T-helper 2 cell treated with Interferon-gamma antibody and Interleukin-4, amounts not matched to agents 5 μg/mL and 100 μg/mL, for 36 hours (primary cell): ENCODE measurements around the gene NCBP3.
"Not testable (repeated sequence)": the region's sequence is repeated elsewhere in the genome, so short reads cannot be mapped to it uniquely, and the experiment has no call there.

Experiments used
- DNase-seq: peaks from one replicate; pipeline ENCODE4 v3.0.0; 2021; ENCODE audit warnings: low spot score
- H3K27ac Mint-ChIP-seq: one replicate; pipeline ENCODE4 v1.8.0; 2021; ENCODE audit warnings: mild to moderate bottlenecking, mixed read lengths
- H3K27me3 Mint-ChIP-seq: one replicate; pipeline ENCODE4 v1.8.0; 2021; ENCODE audit warnings: low read depth, mixed read lengths
- H3K36me3 Mint-ChIP-seq: one replicate; pipeline ENCODE4 v1.8.0; 2021; ENCODE audit warnings: low read depth, mixed read lengths
- H3K4me1 Mint-ChIP-seq: one replicate; pipeline ENCODE4 v1.8.0; 2021; ENCODE audit warnings: low read depth, mixed read lengths
- H3K4me3 Mint-ChIP-seq: one replicate; pipeline ENCODE4 v1.8.0; 2022; ENCODE audit warnings: mild to moderate bottlenecking, moderate library complexity, mixed read lengths
- H3K9me3 Mint-ChIP-seq: one replicate; pipeline ENCODE4 v1.8.0; 2021; ENCODE audit warnings: mixed read lengths

NCBP3 gene

DNA sequence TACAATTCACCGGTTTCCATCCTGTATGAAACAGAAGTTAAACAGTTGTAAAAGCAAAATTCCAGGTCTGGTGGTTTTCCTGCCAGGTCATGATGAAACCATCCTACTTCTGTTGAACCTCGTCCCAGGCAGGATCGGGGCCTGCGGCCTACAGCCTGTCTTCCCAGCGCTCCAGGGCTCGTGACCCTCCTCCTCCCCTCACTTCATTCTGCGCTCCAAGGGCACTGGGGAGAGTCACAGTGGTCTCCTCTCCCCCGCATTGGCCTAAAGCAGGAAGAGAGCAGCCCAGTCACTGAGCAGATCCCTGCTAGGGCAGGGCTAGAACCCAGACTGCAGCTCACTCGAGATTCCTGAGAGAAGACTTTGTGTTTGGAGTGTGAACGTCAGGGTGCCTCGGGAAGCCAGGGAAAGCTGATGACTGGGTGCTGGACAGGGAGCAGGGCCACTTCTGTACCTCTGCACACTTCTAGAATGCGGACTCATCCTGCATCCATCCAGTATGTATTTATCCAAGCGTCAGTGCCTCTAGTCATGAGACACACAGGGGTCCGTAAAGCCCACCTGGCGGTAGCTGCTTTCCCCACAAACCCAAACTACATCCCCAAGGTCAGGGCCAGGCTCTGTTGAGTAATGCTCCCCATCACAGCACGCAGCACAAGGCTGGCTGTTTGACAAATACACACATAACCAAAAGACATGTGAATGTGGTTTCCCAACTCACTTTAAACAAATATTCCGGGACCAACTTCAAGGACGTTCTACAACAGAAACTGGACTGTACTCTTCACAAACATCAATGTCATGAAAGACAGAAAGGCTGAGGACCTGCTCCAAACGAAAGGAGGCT, 43.4 kb downstream of the NCBP3 start:
- no peaks in the 10 kb centered on the region for H3K9me3 Mint-ChIP-seq

DNA sequence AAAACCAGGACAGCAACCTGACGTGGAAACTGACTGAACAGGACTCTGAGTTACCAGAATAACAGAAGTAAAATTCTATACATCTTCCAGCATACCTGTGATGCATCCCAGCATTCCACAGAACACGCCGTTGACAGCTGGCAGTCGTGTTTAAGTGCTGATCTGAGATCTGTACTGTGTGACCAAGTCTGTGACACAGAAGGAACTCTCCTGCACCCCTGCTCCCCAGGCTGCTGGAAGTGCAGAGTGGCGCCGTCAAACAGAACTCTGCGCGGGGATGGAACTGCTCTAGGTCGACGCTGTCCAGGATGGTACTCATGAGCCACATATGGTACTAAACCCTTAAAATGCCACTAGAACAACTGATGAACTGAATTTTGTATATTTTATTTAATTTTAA, 44.3 kb downstream of the NCBP3 start:
- no peak for DNase-seq
- Mint-ChIP-seq H3K9me3 (no peaks in the 10 kb centered on the region), H3K27ac (no peak overlapping the region), H3K36me3 (peaks cover 9% of the 10 kb centered on the region), H3K4me1 (peaks cover 29% of the 10 kb centered on the region), H3K27me3 (no peaks in the 10 kb centered on the region), H3K4me3 (no peak overlapping the region)

More for the DNA sequence above, 43.4 kb downstream of the NCBP3 start:
- Mint-ChIP-seq H3K4me1 (peaks cover 28% of the 10 kb centered on the region), H3K36me3 (peaks cover 16% of the 10 kb centered on the region), H3K27me3 (no peaks in the 10 kb centered on the region), H3K27ac (no peak overlapping the region), H3K4me3 (no peak overlapping the region)
- no peak for DNase-seq

DNA sequence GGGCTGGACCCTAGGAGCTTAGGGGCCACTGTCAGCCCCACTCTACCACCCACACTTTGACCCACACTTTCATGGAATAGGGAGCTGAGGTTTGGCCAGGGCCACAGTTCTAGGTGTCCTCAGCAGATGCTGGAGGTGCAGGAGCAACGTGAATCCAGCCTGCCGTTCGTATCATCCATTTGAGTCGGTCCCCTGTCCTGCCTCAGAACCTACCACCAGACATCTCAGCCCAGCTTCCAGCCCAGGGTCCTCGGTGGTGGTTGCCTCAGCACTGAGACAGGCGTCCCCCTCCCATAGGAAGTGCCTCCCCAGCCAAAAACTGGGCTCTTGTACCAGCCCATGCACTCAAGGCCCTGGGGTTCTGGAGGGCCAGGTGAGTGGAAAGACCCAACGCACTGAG, 44.7 kb downstream of the NCBP3 start:
- Mint-ChIP-seq H3K9me3 (no peaks in the 10 kb centered on the region), H3K27me3 (no peaks in the 10 kb centered on the region), H3K36me3 (peaks cover 7% of the 10 kb centered on the region), H3K27ac (no peak overlapping the region), H3K4me1 (peaks cover 34% of the 10 kb centered on the region), H3K4me3 (no peak overlapping the region)
- no peak for DNase-seq

DNA sequence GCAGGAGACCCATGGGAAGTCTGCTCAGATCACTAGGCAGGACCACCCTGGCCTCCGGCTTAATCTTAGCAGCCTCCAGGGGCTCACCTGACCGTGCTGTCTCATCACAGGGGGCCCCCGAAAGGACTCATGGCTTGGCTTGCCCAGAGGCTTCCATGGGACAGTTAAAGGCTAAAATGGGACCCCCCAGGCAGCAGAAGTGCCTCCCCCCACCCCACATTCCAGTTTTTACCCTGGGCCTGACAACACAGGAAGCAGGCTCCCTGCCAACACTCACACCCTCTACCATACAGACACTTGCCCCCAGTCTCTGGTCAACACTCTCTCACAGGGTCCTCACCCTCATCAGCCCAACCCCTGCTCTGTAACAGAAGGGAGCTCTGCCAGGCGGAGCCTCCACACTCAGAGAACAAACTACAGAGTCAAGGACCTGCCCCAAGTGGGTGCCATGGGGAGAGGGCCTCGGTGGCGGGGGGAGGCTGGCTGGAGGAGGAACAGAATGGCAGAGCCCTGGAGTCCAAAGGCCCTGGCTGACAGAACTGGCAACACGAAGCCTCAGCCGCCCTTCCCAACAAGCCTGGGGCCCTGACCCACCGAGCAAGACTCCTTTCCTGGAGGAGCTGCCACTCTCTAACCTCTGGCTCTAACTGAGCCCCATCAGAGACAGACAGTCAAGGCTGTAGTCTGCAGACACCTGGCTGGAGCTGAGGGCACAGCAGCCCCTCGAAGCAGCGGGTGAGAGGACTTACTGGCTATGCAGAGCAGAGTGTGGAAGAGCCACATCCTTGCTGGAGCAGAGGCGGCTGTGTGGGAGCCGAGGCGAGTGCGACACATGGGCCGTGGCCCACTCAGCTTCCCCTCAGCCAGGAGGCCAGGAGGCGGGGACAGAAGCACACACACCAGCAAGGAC, 45.4 kb downstream of the NCBP3 start, which contains the start of gene ITGAE:
Gene ITGAE, minus strand, starts transcription at position 827 of the 910 bp plus-strand sequence. Its CDS starts 44 bp downstream, at position 783.
- no peak within 1 kb of the TSS for H3K4me3 Mint-ChIP-seq
- peaks cover 41% of the 10 kb centered on the region for H3K4me1 Mint-ChIP-seq
- H3K9me3 Mint-ChIP-seq = no peaks in the 10 kb centered on the region
- H3K27ac Mint-ChIP-seq = peak within 1 kb of the TSS; percentile 8
- no peak for DNase-seq
- peaks cover 6% of the 10 kb centered on the region for H3K36me3 Mint-ChIP-seq
- no peaks in the 10 kb centered on the region for H3K27me3 Mint-ChIP-seq

DNA sequence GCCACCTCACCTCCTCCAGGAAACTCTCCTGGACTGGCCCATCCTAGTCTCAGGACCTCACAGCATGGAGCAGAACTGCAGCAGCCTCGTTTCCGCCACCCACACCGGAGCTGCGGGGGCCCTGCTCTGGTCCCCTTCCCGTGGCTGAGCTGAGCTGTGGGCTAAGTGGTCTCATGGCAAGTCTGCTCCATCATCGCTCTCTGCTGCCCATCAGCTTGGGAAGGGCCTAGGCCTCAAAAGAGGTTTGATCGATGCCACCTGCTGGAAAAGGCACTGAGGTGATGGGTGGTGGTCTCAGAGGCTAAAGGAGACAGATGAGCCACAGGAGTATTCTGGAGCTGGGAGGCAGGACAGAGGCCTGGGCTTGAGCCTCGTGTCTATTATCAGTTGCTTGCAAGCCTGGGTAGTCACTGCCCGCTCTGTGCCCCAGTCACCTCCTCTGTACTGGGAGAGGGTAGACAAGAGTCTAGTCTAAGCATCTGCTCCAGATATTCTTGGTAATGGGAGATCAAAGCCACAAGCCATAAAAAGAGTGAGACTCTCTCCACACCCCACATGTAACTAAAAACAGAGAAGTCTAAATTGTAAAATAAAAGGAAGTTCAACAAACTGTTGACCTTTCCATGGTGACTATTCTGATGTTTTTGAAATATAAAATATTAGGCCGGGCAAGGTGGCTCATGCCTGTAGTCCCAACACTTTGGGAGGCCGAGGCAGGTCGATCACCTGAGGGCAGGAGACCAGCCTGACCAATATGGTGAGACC, 46.7 kb downstream of the NCBP3 start:
- DNase-seq = no peak
- H3K4me3 Mint-ChIP-seq = no peak overlapping the region
- H3K4me1 Mint-ChIP-seq = peaks cover 45% of the 10 kb centered on the region
- H3K27me3 Mint-ChIP-seq = no peaks in the 10 kb centered on the region
- H3K36me3 Mint-ChIP-seq = peaks cover 2% of the 10 kb centered on the region
- H3K27ac Mint-ChIP-seq = no peak overlapping the region
- H3K9me3 Mint-ChIP-seq = no peaks in the 10 kb centered on the region

DNA sequence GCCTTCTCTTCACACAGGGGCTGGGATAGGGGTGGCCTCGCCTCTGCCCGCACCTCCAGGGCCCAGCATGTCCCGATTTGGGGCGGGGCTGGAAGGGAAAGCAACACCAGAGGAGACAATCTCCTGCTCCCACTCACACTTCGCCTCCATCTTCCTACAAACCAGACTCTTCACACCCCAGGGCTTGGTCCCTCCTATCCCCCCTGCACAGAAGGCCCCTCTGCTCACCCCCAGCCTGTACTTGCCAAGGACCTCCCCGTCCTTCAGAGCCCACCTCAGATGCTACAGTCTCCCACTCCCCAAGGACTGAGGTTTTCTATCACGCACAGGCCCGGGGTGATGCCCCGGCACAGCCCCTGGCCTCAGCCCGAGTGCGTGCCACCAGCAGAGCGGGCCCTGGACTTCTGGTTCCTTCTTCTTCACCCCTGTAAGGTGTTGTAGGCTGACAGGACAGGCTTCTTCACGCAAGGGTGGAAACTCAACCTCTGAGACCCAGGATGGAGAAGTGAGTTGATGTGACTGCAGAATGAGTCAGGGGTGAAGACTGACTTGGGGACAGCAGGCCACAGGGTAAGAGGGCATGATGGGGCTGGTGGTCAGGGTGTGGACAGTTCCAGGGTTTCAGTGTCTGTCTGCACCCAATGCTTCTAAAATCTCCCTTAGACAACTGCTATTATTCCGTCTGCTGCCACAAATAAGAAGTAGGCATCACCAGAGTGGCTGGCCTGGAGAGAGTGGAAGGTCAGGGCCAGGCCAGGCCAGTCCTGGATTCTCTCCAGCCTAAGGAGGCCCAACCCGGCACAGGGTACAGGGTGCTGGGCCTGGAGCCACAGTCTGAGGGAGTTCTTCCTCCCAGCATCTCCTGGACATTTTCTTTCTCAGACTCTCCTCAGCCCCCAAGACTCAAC, 47.5 kb downstream of the NCBP3 start:
- Mint-ChIP-seq H3K4me1 (peaks cover 41% of the 10 kb centered on the region), H3K4me3 (no peak overlapping the region), H3K9me3 (no peaks in the 10 kb centered on the region), H3K36me3 (peaks cover 2% of the 10 kb centered on the region), H3K27ac (no peak overlapping the region), H3K27me3 (no peaks in the 10 kb centered on the region)
- no peak for DNase-seq

DNA sequence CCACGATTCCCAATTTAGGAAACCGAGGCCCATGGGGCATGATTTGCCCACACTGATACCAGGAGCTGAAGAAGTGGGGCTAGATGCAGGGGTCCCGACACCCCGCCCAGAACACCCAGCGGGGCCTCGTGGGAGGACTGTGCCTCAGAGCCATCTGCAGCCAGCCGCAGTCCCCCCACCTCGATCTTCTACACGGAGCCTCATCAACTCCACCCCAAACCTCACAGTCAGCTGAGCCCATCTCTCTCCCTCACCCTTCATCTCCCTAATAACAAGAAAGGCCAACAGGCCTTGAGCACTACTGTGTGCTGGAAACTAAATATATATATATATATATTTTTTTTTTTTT, 49.2 kb downstream of the NCBP3 start:
- H3K27me3 Mint-ChIP-seq = no peaks in the 10 kb centered on the region
- DNase-seq = no peak
- H3K4me1 Mint-ChIP-seq = peaks cover 42% of the 10 kb centered on the region
- peak overlapping the region; percentile 4 for H3K4me3 Mint-ChIP-seq
- H3K27ac Mint-ChIP-seq = peak overlapping the region; percentile 38
- H3K9me3 Mint-ChIP-seq = no peaks in the 10 kb centered on the region
- no peaks in the 10 kb centered on the region for H3K36me3 Mint-ChIP-seq

DNA sequence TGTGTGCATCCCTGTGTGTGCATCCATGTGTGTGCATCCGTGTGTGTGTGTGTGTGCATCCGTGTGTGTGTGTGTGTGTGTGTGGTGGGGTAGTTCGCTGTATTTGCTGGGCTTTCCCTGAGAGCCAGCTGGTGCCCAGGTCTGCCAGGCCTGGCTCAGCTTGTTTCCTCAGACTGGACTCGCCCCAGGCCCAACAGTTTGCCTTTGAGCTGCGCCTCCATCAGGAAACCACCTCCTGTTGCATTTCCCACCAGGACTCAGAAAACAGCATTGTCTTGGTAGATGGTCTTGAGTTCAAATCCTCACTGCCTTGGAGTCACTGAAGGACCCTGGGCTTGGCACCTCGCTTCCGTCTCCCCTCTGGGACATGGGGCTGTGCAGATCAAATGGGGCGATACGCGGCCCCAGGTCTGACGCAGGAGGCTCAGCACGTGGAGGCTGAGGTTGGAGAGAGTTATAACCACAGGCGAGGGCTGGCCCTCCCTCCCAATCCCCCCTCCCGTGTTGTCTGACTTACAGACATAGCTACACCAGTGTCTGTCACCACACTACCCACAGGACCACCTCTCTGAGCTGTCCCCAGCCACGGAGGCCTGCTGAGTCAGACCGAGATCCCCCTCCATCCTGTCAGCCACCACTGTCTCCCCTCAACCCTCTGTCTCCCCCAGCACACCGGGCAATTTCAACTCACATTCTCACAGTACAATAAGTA, 49.8 kb downstream of the NCBP3 start:
- peak overlapping the region; percentile 9 for H3K4me3 Mint-ChIP-seq
- no peaks in the 10 kb centered on the region for H3K27me3 Mint-ChIP-seq
- H3K4me1 Mint-ChIP-seq = peaks cover 47% of the 10 kb centered on the region
- no peaks in the 10 kb centered on the region for H3K36me3 Mint-ChIP-seq
- H3K9me3 Mint-ChIP-seq = no peaks in the 10 kb centered on the region
- DNase-seq = peak; percentile 80
- peak overlapping the region; percentile 38 for H3K27ac Mint-ChIP-seq

DNA sequence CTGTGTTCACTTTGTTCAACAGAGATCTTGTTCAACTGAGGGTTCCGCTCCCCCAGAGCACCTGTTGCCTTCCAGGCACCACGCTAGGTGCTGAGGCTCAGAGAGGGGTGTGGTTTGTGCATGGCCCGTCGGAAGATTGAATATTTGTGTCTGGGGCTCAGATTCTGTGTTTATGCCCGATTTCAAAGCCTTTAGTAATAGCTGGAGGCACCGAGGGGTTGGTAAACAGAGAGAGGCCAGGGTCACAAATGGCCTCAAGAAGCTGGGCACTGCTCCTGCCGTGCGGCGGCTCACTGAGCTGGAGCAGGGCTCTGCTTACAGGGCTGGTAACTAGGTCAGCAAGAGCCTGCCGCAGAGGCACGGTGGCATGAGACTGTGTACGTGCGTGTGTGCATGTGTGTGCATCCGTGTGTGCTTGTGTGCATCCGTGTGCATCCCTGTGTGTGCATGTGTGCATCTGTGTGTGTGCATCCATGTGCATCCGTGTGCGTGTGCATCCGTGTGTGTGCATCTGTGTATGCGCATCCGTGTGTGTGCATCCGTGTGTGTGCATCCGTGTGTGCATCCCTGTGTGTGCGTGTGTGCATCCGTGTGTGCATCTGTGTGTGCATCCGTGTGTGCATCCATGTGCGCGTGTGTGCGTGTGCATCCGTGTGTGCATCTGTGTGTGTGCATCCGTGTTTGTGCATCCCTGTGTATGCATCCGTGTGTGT, 50.5 kb downstream of the NCBP3 start:
- H3K27ac Mint-ChIP-seq = peak overlapping the region; percentile 45
- peaks cover 49% of the 10 kb centered on the region for H3K4me1 Mint-ChIP-seq
- peak overlapping the region; percentile 49 for H3K4me3 Mint-ChIP-seq
- H3K27me3 Mint-ChIP-seq = no peaks in the 10 kb centered on the region
- no peaks in the 10 kb centered on the region for H3K36me3 Mint-ChIP-seq
- DNase-seq = no peak
- no peaks in the 10 kb centered on the region for H3K9me3 Mint-ChIP-seq

DNA sequence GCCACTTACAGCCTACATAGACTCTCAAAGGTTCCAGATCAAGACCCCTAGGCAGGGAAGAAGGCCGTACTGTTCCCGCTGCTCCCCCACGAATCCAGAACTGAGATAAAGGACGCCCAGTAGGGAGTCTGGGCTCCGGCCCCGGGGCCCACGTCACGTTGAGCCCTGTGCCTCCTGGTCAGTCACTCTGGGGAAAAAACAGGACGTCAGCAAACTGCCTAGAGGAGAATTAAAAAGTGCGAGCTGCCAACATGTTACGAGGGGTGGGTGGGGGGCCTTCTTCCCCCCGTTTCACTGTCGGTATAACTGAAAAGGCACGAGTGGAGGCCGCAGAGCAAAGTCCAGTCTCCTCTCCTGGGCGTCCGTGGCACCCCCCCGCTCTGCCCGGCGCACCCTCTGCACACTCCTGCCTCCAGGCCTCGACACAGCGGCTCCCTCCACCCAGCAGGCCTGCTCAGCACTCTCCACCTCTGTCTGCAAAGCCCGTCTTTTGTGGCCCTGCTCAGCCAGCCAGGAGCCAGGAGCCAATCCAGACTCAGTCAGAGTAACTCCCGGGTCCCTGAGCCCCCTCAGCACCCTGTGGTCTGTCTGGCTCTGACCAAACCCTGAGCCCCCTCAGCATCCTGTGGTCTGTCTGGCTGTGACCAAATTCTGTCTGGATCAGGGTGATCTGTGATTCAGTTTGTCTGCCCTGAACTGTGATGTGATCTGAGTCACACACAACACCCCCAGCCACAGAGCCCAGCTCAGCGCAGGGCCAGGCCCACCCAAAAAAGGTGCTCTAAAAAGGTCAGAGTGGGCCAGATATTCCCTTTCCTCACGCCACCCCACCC, 51.3 kb downstream of the NCBP3 start:
- no peaks in the 10 kb centered on the region for H3K9me3 Mint-ChIP-seq
- peak overlapping the region; percentile 45 for H3K27ac Mint-ChIP-seq
- H3K27me3 Mint-ChIP-seq = no peaks in the 10 kb centered on the region
- peak overlapping the region; percentile 49 for H3K4me3 Mint-ChIP-seq
- peaks cover 55% of the 10 kb centered on the region for H3K4me1 Mint-ChIP-seq
- peaks cover 2% of the 10 kb centered on the region for H3K36me3 Mint-ChIP-seq
- DNase-seq = peak; percentile 45

DNA sequence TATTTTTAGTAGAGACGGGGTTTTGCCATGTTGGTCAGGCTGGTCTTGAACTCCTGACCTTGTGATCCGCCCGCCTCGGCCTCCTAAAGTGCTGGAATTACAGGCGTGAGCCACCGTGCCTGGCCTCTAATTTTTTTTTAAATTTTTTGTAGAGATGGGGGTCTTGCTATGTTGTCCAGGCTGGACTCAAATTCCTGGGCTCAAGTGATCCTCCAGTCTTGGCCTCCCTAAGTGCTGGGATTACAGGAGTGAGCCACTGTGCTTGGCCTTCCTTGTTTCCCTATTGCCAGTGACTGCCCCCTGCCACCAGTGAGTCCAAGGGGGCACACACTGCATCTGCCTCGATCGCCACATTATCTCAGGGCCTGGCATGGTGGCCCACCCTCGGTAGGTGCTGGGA, 51.9 kb downstream of the NCBP3 start:
- not testable (repeated sequence) for DNase-seq, H3K9me3 Mint-ChIP-seq, H3K4me3 Mint-ChIP-seq, H3K27me3 Mint-ChIP-seq, H3K36me3 Mint-ChIP-seq, H3K27ac Mint-ChIP-seq
- H3K4me1 Mint-ChIP-seq = peaks cover 54% of the 10 kb centered on the region
